HEK293T (cell line): ENCODE results near the gene TTC28.

ENCODE experiments used
- CTCF ChIA-PET: fragments of 350-600 bp; formaldehyde crosslinking; extraction: SDS; loops from one replicate; lab custom pipeline; 2021; ENCODE audit warnings: antibody characterized with exemption, inconsistent platforms; lab: Yijun Ruan, JAX
- POLR2A ChIA-PET: fragments of 350-600 bp; formaldehyde crosslinking; extraction: SDS; loops from one replicate; lab custom pipeline; 2020; ENCODE audit warnings: antibody characterized with exemption, inconsistent platforms; lab: Yijun Ruan, JAX
- DNase-seq: peaks from one replicate; pipeline ENCODE4 v3.0.0; 2012; ENCODE audit warnings: mixed read lengths; ENCODE audit errors: extremely low spot score
- ARNT ChIP-seq: fragments of 450-650 bp; IDR thresholded peaks from 2 replicates; pipeline ENCODE4 v1.6.1; 2017; ENCODE audit warnings: mild to moderate bottlenecking
- BHLHE40 ChIP-seq: fragments of 450-650 bp; IDR thresholded peaks from 2 replicates; pipeline ENCODE4 v1.6.1; 2016; ENCODE audit warnings: mild to moderate bottlenecking, moderate library complexity, borderline replicate concordance
- CTBP1 ChIP-seq: fragments of 450-650 bp; IDR thresholded peaks from 2 replicates; pipeline ENCODE4 v1.6.1; 2016; ENCODE audit warnings: borderline replicate concordance
- ELF4 ChIP-seq: fragments of 450-650 bp; IDR thresholded peaks from 2 replicates; pipeline ENCODE4 v1.6.1; 2017; ENCODE audit warnings: antibody characterized with exemption
- FOXA1 ChIP-seq: fragments of 450-650 bp; IDR thresholded peaks from 2 replicates; pipeline ENCODE4 v1.6.1; 2016; ENCODE audit warnings: mild to moderate bottlenecking
- FOXK2 ChIP-seq: fragments of 450-650 bp; IDR thresholded peaks from 2 replicates; pipeline ENCODE4 v1.6.1; 2016; ENCODE audit warnings: mild to moderate bottlenecking
- FOXM1 ChIP-seq: fragments of 450-650 bp; IDR thresholded peaks from 2 replicates; pipeline ENCODE4 v1.6.1; 2017; ENCODE audit warnings: mild to moderate bottlenecking, borderline replicate concordance
- HDGF ChIP-seq: fragments of 450-650 bp; IDR thresholded peaks from 2 replicates; pipeline ENCODE4 v1.6.1; 2017; ENCODE audit warnings: antibody characterized with exemption, borderline replicate concordance
- L3MBTL2 ChIP-seq: fragments of 450-650 bp; conservative IDR thresholded peaks from 2 replicates; pipeline ENCODE4 v1.6.1; 2016; ENCODE audit warnings: mild to moderate bottlenecking
- LEF1 ChIP-seq: fragments of 450-650 bp; IDR thresholded peaks from 2 replicates; pipeline ENCODE4 v1.6.1; 2017; ENCODE audit warnings: mild to moderate bottlenecking, borderline replicate concordance
- NFRKB ChIP-seq: fragments of 450-650 bp; IDR thresholded peaks from 2 replicates; pipeline ENCODE4 v1.6.1; 2016; ENCODE audit warnings: mild to moderate bottlenecking, moderate library complexity
- SP1 ChIP-seq: fragments of 450-650 bp; IDR thresholded peaks from 2 replicates; pipeline ENCODE4 v1.6.1; 2017
- SUZ12 ChIP-seq: fragments of 450-650 bp; IDR thresholded peaks from 2 replicates; pipeline ENCODE4 v1.6.1; 2016; ENCODE audit warnings: mild to moderate bottlenecking
- TARDBP ChIP-seq: fragments of 450-650 bp; IDR thresholded peaks from 2 replicates; pipeline ENCODE4 v1.6.1; 2016
- ZNF384 ChIP-seq: fragments of 450-650 bp; IDR thresholded peaks from 2 replicates; pipeline ENCODE4 v1.6.1; 2016
- TF ChIP-seq, protein P1 (sequence below): fragments of 450-650 bp; IDR thresholded peaks from 2 replicates; pipeline ENCODE4 v1.6.1; 2016

Gene TTC28

DNA sequence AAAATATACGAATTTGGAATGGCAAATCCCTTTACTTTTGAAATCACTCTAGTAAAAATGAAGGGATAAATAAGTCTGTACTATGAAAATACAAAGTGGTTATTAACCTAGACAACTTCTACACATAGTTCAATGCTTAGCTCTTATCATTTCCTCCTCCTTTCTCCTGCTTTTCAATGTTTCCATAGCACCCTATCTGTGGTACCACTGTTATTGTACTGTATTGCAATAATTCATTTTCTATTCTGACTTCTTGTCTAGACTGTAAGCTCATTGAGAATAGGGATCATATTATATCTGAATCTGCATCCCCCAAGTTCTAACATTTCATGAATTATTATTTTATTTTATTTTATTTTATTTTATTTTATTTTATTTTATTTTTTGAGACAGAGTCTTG lies 251.4 kb downstream of the TTC28 start:
- POLR2A ChIA-PET = no interaction called here
- TF ChIP-seq L3MBTL2 (no peak), SP1 (no peak), FOXM1 (no peak), NFRKB (no peak), FOXK2 (no peak), BHLHE40 (no peak), CTBP1 (no peak), FOXA1 (no peak), SUZ12 (no peak), LEF1 (no peak), ZNF384 (no peak), HDGF (no peak), TARDBP (no peak), ARNT (no peak)
- TF ChIP-seq, protein P1, sequence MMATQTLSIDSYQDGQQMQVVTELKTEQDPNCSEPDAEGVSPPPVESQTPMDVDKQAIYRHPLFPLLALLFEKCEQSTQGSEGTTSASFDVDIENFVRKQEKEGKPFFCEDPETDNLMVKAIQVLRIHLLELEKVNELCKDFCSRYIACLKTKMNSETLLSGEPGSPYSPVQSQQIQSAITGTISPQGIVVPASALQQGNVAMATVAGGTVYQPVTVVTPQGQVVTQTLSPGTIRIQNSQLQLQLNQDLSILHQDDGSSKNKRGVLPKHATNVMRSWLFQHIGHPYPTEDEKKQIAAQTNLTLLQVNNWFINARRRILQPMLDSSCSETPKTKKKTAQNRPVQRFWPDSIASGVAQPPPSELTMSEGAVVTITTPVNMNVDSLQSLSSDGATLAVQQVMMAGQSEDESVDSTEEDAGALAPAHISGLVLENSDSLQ = no peak
- CTCF ChIA-PET = interaction anchor here (0.7 kb wide), 1 partner anchor 97 kb away, joined by 3 read pairs; no protein-coding TSS in a partner anchor
- no peak for DNase-seq

DNA sequence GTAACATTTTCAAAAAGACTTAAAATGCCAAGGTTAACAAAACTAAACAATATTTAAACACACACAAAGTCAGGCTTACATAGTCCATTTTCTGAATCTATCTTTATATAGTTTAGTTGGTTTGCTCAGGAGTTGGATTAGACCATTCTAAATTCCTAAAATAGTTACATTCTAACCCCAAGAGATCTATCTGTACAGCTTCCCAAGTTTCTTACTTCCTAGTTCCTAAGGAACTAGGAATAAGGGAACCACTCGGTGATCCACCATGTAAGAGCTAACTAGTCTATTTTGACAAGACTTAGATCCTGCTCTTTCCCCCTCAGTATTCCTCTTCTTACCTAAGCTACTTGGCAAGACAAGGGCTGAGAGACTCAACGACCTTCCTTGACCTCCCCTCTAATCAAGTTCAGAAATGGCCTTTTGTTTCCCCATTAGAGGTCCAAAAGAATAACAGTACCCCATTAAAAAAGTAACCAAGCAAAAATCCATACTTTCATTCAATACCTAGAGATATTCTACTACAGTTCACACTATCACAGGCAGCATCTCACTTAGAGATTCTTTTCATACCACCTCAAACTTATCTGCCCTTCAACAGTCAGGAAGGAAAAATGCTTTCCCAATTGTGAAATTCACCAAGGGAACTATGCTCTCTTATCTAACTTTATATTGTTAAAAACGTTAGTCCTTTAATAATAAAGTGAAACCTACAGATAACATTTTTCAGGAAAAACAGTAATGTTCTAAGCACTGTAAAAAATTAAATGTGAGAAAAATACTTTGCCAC lies 253.1 kb downstream of the TTC28 start:
- ChIA-PET CTCF (no interaction called here), POLR2A (no interaction called here)
- no peak for TF ChIP-seq FOXA1
- TF ChIP-seq BHLHE40 = no peak
- TF ChIP-seq NFRKB = no peak
- no peak for TF ChIP-seq SUZ12
- no peak for TF ChIP-seq HDGF
- no peak for TF ChIP-seq L3MBTL2
- TF ChIP-seq FOXK2 = no peak
- DNase-seq = no peak

GRCh38 chr22:28425211-28425610 lies 254.4 kb downstream of the TTC28 start:
- DNase-seq = no peak
- TF ChIP-seq ZNF384 (no peak), FOXA1 (no peak), FOXM1 (no peak), FOXK2 (no peak), ELF4 (no peak), BHLHE40 (no peak), ARNT (no peak), CTBP1 (no peak), HDGF (no peak), SP1 (no peak), LEF1 (no peak), L3MBTL2 (no peak), NFRKB (no peak), SUZ12 (no peak), TARDBP (no peak)
- TF ChIP-seq, protein P1 = no peak
- ChIA-PET POLR2A (no interaction called here), CTCF (no interaction called here)

DNA sequence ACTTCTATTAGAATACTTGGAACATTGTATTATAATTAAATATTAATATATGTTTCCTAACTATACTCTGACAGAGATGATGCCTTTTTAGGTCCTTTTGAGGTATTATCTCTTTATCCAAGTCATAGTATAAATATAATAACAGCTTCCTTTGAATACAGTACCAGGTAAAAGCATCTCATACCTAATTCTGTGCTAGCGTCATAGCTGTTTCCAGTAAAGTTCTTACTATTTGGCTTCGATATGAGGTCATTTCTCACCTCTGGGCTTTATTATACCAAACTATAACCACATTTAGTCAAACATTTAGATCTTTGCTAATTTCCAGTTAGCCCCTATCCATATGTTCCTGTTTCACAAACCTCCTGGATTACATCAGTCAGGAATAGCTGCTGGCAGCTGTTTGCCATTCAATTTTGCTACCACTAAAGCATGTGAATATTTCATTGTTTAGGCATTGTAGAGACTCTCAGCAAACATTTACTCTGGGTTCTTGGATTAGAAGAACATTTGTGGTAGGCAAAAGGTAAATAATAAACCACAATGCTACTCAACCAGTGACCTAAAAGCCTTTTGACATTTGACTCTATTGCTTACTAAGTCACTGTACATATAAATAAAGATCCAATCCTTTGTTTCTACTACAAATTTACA lies 255.1 kb downstream of the TTC28 start:
- ChIA-PET POLR2A (no interaction called here), CTCF (no interaction called here)
- DNase-seq = no peak
- TF ChIP-seq FOXA1 (no peak), SUZ12 (no peak), FOXK2 (no peak), SP1 (no peak), ARNT (no peak), BHLHE40 (no peak), L3MBTL2 (no peak), TARDBP (no peak), CTBP1 (no peak), HDGF (no peak), FOXM1 (no peak), NFRKB (no peak)
- TF ChIP-seq, protein P1 = no peak

DNA sequence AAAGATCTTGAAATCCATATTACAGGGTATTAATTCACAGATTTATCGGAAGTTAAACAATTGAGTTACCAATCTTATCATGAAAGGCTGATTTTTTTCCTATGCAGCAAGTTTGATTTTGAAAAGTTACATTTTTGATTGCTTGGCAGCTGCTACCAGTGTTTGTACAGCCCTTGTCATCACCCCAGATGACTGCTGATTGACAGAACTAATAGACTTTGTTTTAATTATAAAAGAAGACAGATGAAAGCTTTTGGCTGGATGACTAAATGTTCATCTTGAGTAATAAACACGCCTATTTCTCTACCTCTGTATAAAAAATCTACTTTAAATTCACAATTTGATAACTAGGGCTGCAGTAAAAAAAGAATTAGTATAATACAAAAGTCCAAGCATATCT lies 259.7 kb downstream of the TTC28 start:
- no peak for TF ChIP-seq ZNF384
- TF ChIP-seq, protein P1 = peak; percentile 26; the same call in 1 of the 2 replicates
- CTCF ChIA-PET = no interaction called here
- DNase-seq = no peak
- POLR2A ChIA-PET = interaction anchor here (1.0 kb wide), 1 partner anchor 8 kb away, joined by 4 read pairs; no protein-coding TSS in a partner anchor
